CD4-positive, alpha-beta T cell (primary cell): ENCODE results near the gene AUTS2. TPM values are rescaled to one million over a fixed set of nuclear protein-coding genes. Genes with fewer than 3 reads are reported as not detected.

Experiments
- ATAC-seq: fragments of 200-7000 bp; cut with Tn5 transposase; one replicate; pipeline ENCODE4 v1.10.0; 2022; ENCODE audit warnings: mild to moderate bottlenecking; ENCODE audit not compliant: poor library complexity
- CTCF ChIA-PET: fragments of 350-600 bp; sonication (Branson Sonifier 250); formaldehyde crosslinking; loops from one replicate; lab custom pipeline; 2021; ENCODE audit warnings: antibody characterized with exemption, inconsistent platforms; lab: Charles Lee
- POLR2A ChIA-PET: fragments of 350-600 bp; sonication (Branson Sonifier 250); formaldehyde crosslinking; loops from one replicate; lab custom pipeline; 2021; ENCODE audit warnings: antibody characterized with exemption, inconsistent platforms; lab: Charles Lee
- DNase-seq, 14 experiments: peaks; one replicate each; pipeline ENCODE4 v3.0.0-alpha.2; 2013 to 2020; ENCODE audit warnings: mixed read lengths in 2 of 14
- H3K27ac ChIP-seq, 2 donors: one replicate each; pipeline versions ENCODE4 v1.5.1 to v1.7.0; 2013; ENCODE audit warnings: low read length in 2 of 2, low read depth in 1 of 2, mild to moderate bottlenecking in 1 of 2
- H3K27me3 ChIP-seq, 2 experiments: 1 replicate in 1 of 2; 2 replicates in 1 of 2; pipeline versions ENCODE4 v1.6.1 to v1.7.0; 2013; ENCODE audit warnings: low read length in 2 of 2, control low read depth in 1 of 2, mild to moderate bottlenecking in 1 of 2, moderate library complexity in 1 of 2; ENCODE audit not compliant: insufficient read depth in 2 of 2, control insufficient read depth in 1 of 2
- H3K36me3 ChIP-seq: one replicate; pipeline ENCODE4 v1.6.1; 2013; ENCODE audit warnings: low read length, control low read depth; ENCODE audit not compliant: insufficient read depth
- H3K4me1 ChIP-seq: one replicate; pipeline ENCODE4 v1.6.1; 2013; ENCODE audit warnings: low read length, control low read depth; ENCODE audit not compliant: insufficient read depth
- H3K4me3 ChIP-seq: one replicate; pipeline ENCODE4 v1.5.1; 2013; ENCODE audit warnings: mild to moderate bottlenecking, low read length, moderate library complexity
- H3K9me3 ChIP-seq, 2 experiments: 1 replicate in 1 of 2; 2 replicates in 1 of 2; pipeline versions ENCODE4 v1.6.1 to v1.7.0; 2013; ENCODE audit warnings: low read length in 2 of 2, mild to moderate bottlenecking in 2 of 2, control low read depth in 1 of 2, moderate library complexity in 1 of 2; ENCODE audit not compliant: control insufficient read depth in 1 of 2, insufficient read depth in 1 of 2
- H3K27ac Mint-ChIP-seq: one replicate; pipeline ENCODE4 v1.8.0; 2020; ENCODE audit warnings: mixed read lengths
- H3K27me3 Mint-ChIP-seq: one replicate; pipeline ENCODE4 v1.8.0; 2021; ENCODE audit warnings: mixed read lengths
- H3K36me3 Mint-ChIP-seq: one replicate; pipeline ENCODE4 v1.8.0; 2021; ENCODE audit warnings: low read depth, mixed read lengths
- H3K4me1 Mint-ChIP-seq: one replicate; pipeline ENCODE4 v1.8.0; 2021; ENCODE audit warnings: low read depth, mixed read lengths
- H3K4me3 Mint-ChIP-seq: one replicate; pipeline ENCODE4 v1.8.0; 2020; ENCODE audit warnings: mild to moderate bottlenecking, mixed read lengths
- H3K9me3 Mint-ChIP-seq: one replicate; pipeline ENCODE4 v1.8.0; 2020; ENCODE audit warnings: mixed read lengths
- CTCF ChIP-seq: fragments of 200-600 bp; IDR thresholded peaks from one replicate; pipeline ENCODE4 v1.8.0; 2022; ENCODE audit warnings: antibody characterized with exemption, mild to moderate bottlenecking
- intact Hi-C, 2 experiments: fragments of 100-400 bp; cut with DNase I in 1 of 2; cut with micrococcal nuclease in 1 of 2; formaldehyde crosslinking; loops; one replicate each; pipeline versions ENCODE4 v1.15.1 to v1.9.0; 2023 to 2025; cut with DNase I, micrococcal nuclease
- total RNA-seq, 174 experiments: library from RNA in 2 of 174; stranded (reverse) in 2 of 174; gene quantifications; one replicate each; pipeline ENCODE4 v1.2.3 and lab custom pipeline; 2021 to 2026

AUTS2 gene
- total RNA-seq, 2 experiments from 2014 or later: 43.6 to 47.6 TPM

GRCh38 chr7:69961436-69961835, 363.2 kb downstream of the AUTS2 start:
- no peaks in the 10 kb centered on the region for H3K9me3 ChIP-seq
- H3K36me3 Mint-ChIP-seq: no peaks in the 10 kb centered on the region

GRCh38 chr7:69962186-69963065, 364.2 kb downstream of the AUTS2 start:
- DNase-seq: peak in 2 of 14 experiments; percentile 5 to 7
- Mint-ChIP-seq H3K36me3 (no peaks in the 10 kb centered on the region), H3K27me3 (no peaks in the 10 kb centered on the region), H3K27ac (peak overlapping the region; percentile 79), H3K4me1 (peaks cover 20% of the 10 kb centered on the region), H3K9me3 (no peaks in the 10 kb centered on the region), H3K4me3 (peak overlapping the region; percentile 12)
- POLR2A ChIA-PET: interaction anchor here (1.0 to 2.0 kb wide), 2 partner anchors 9 to 696 kb away, joined by 3 to 9 read pairs; no protein-coding TSS in a partner anchor
- no peak overlapping the region for H3K27ac ChIP-seq
- H3K36me3 ChIP-seq: no peaks in the 10 kb centered on the region
- intact Hi-C loops: no loop called here
- H3K4me3 ChIP-seq: no peak overlapping the region
- H3K4me1 ChIP-seq: no peaks in the 10 kb centered on the region
- no peaks in the 10 kb centered on the region for H3K27me3 ChIP-seq
- CTCF ChIA-PET: no interaction called here
- ATAC-seq: no peak
- no peak for TF ChIP-seq CTCF
- H3K9me3 ChIP-seq: no peaks in the 10 kb centered on the region

More at GRCh38 chr7:69961436-69961835, 363.2 kb downstream of the AUTS2 start:
- H3K27me3 ChIP-seq: no peaks in the 10 kb centered on the region
- H3K27ac ChIP-seq: no peak overlapping the region
- ChIA-PET CTCF (interaction anchor here (0.5 kb wide), 1 partner anchor 1260 kb away, joined by 4 read pairs; no protein-coding TSS in a partner anchor), POLR2A (interaction anchor here (2.0 kb wide), 1 partner anchor 8 kb away, joined by 9 read pairs; no protein-coding TSS in a partner anchor)
- DNase-seq (no peak), ATAC-seq (no peak)
- H3K36me3 ChIP-seq: no peaks in the 10 kb centered on the region
- Mint-ChIP-seq H3K27me3 (no peaks in the 10 kb centered on the region), H3K4me3 (no peak overlapping the region), H3K4me1 (peaks cover 19% of the 10 kb centered on the region), H3K27ac (no peak overlapping the region), H3K9me3 (no peaks in the 10 kb centered on the region)
- H3K4me3 ChIP-seq: no peak overlapping the region
- TF ChIP-seq CTCF: no peak
- intact Hi-C loops: no loop called here
- no peaks in the 10 kb centered on the region for H3K4me1 ChIP-seq

- H3K36me3 ChIP-seq: no peaks in the 10 kb centered on the region
- intact Hi-C loops: no loop called here
- TF ChIP-seq CTCF: no peak
- POLR2A ChIA-PET: interaction anchor here (2.0 kb wide), 1 partner anchor 10 kb away, joined by 9 read pairs; no protein-coding TSS in a partner anchor
- no peak overlapping the region for H3K27ac ChIP-seq
- H3K4me1 ChIP-seq: no peaks in the 10 kb centered on the region
- no peaks in the 10 kb centered on the region for H3K27me3 ChIP-seq
- H3K27me3 Mint-ChIP-seq: no peaks in the 10 kb centered on the region
- ATAC-seq: no peak
- no peak overlapping the region for H3K4me3 ChIP-seq
- H3K9me3 Mint-ChIP-seq: no peaks in the 10 kb centered on the region
- H3K4me1 Mint-ChIP-seq: peaks cover 26% of the 10 kb centered on the region
- no peak for DNase-seq
- no peaks in the 10 kb centered on the region for H3K9me3 ChIP-seq
- no peak overlapping the region for H3K4me3 Mint-ChIP-seq
- H3K27ac Mint-ChIP-seq: peak overlapping the region; percentile 79
- CTCF ChIA-PET: no interaction called here
- no peaks in the 10 kb centered on the region for H3K36me3 Mint-ChIP-seq
These were observed 365.1 kb downstream of the AUTS2 start for GRCh38 chr7:69963393-69963792.
